Type B pancreatic cell (in vitro differentiated cells): ENCODE results near the gene ACSM6. TPM values are rescaled to one million over a fixed set of nuclear protein-coding genes. Genes with fewer than 3 reads are reported as not detected.
"Not testable (repeated sequence)": the region's sequence is repeated elsewhere in the genome, so short reads cannot be mapped to it uniquely, and the experiment has no call there.

ENCODE experiments used
- DNase-seq: peaks from one replicate; pipeline ENCODE4 v3.0.0; 2021; ENCODE audit warnings: mixed read lengths; ENCODE audit not compliant: unreplicated experiment; ENCODE audit errors: extremely low spot score
- H3K27ac Mint-ChIP-seq: 2 replicates; pipeline ENCODE4 v1.8.0; 2021; ENCODE audit warnings: mild to moderate bottlenecking, mixed read lengths
- H3K27me3 Mint-ChIP-seq: 2 replicates; pipeline ENCODE4 v1.8.0; 2021; ENCODE audit warnings: mixed read lengths
- H3K36me3 Mint-ChIP-seq: 2 replicates; pipeline ENCODE4 v1.8.0; 2021; ENCODE audit warnings: mixed read lengths
- H3K4me1 Mint-ChIP-seq: one replicate; pipeline ENCODE4 v1.8.0; 2021; ENCODE audit warnings: mixed read lengths; ENCODE audit not compliant: unreplicated experiment
- H3K4me3 Mint-ChIP-seq: 2 replicates; pipeline ENCODE4 v1.8.0; 2021; ENCODE audit warnings: mild to moderate bottlenecking, mixed read lengths
- H3K9me3 Mint-ChIP-seq: 2 replicates; pipeline ENCODE4 v1.8.0; 2021; ENCODE audit warnings: mixed read lengths
- CTCF ChIP-seq: fragments of 200-600 bp; sonication (generic); conservative IDR thresholded peaks from 2 replicates; pipeline ENCODE4 v1.5.0; 2021; ENCODE audit warnings: antibody characterized with exemption, mild to moderate bottlenecking
- total RNA-seq: library from RNA; stranded (reverse); gene quantifications from 2 replicates; pipeline ENCODE4 v1.2.1, GENCODE V29; 2021; ENCODE audit warnings: low replicate concordance

The ACSM6 gene
- total RNA-seq, 1 donor from 2014 or later = not detected

GRCh38 chr10:95233377-95234034, 39.5 kb downstream of the ACSM6 start:
- peak overlapping the region; percentile 5 for H3K27ac Mint-ChIP-seq
- peaks cover 24% of the 10 kb centered on the region for H3K36me3 Mint-ChIP-seq
- no peak overlapping the region for H3K4me3 Mint-ChIP-seq
- H3K9me3 Mint-ChIP-seq = no peaks in the 10 kb centered on the region
- peaks cover 23% of the 10 kb centered on the region for H3K4me1 Mint-ChIP-seq
- DNase-seq = no peak
- no peak for TF ChIP-seq CTCF
- H3K27me3 Mint-ChIP-seq = no peaks in the 10 kb centered on the region

GRCh38 chr10:95234951-95235350, 40.9 kb downstream of the ACSM6 start:
- no peak for DNase-seq
- H3K36me3 Mint-ChIP-seq = peaks cover 31% of the 10 kb centered on the region
- no peak overlapping the region for H3K4me3 Mint-ChIP-seq
- TF ChIP-seq CTCF = no peak
- no peak overlapping the region for H3K27ac Mint-ChIP-seq
- H3K4me1 Mint-ChIP-seq = peaks cover 15% of the 10 kb centered on the region
- no peaks in the 10 kb centered on the region for H3K27me3 Mint-ChIP-seq
- no peaks in the 10 kb centered on the region for H3K9me3 Mint-ChIP-seq

GRCh38 chr10:95235676-95236067, 41.6 kb downstream of the ACSM6 start:
- Mint-ChIP-seq H3K27me3 (no peaks in the 10 kb centered on the region), H3K36me3 (peaks cover 35% of the 10 kb centered on the region), H3K4me3 (no peak overlapping the region), H3K9me3 (no peaks in the 10 kb centered on the region), H3K4me1 (peaks cover 7% of the 10 kb centered on the region), H3K27ac (no peak overlapping the region)
- no peak for TF ChIP-seq CTCF
- no peak for DNase-seq

- Mint-ChIP-seq H3K27ac (no peak overlapping the region), H3K27me3 (no peaks in the 10 kb centered on the region), H3K4me1 (peaks cover 1% of the 10 kb centered on the region), H3K4me3 (no peak overlapping the region), H3K36me3 (peaks cover 32% of the 10 kb centered on the region), H3K9me3 (no peaks in the 10 kb centered on the region)
- no peak for DNase-seq
- no peak for TF ChIP-seq CTCF
Measured at GRCh38 chr10:95236068-95236903, 42.2 kb downstream of the ACSM6 start.

GRCh38 chr10:95237376-95238170, 43.5 kb downstream of the ACSM6 start:
- DNase-seq = no peak
- Mint-ChIP-seq H3K4me1 (no peaks in the 10 kb centered on the region), H3K36me3 (peaks cover 28% of the 10 kb centered on the region), H3K27ac (no peak overlapping the region), H3K4me3 (no peak overlapping the region), H3K9me3 (no peaks in the 10 kb centered on the region), H3K27me3 (no peaks in the 10 kb centered on the region)
- no peak for TF ChIP-seq CTCF

GRCh38 chr10:95240096-95240495, 46.1 kb downstream of the ACSM6 start:
- H3K36me3 Mint-ChIP-seq = peaks cover 20% of the 10 kb centered on the region
- H3K4me1 Mint-ChIP-seq, H3K9me3 Mint-ChIP-seq, H3K27ac Mint-ChIP-seq, H3K4me3 Mint-ChIP-seq, H3K27me3 Mint-ChIP-seq, DNase-seq: not testable (repeated sequence)
